IgD-negative memory B cell (primary cell): Measurements from ENCODE around the gene RAPGEF4. TPM values are rescaled to one million over a fixed set of nuclear protein-coding genes. Genes with fewer than 3 reads are reported as not detected.

Experiments used
- polyA plus RNA-seq: library from polyadenylated mRNA; unstranded; fragments of 300-500 nt; fragmentation: Illumina TruSeq; gene quantifications from one replicate; pipeline ENCODE4 v1.2.3, GENCODE V29; 2021

RAPGEF4 gene
- polyA plus RNA-seq, 1 donor from 2014 or later: not detected

Other genes starting within 250 kb of the RAPGEF4 start
- 17.9 TPM for gene PDK1, start 179.8 kb upstream of the RAPGEF4 start, polyA plus RNA-seq